BE2C (cell line): ENCODE measurements around the gene ESAM.

ENCODE experiments used
- DNase-seq: peaks from one replicate; pipeline ENCODE4 v3.0.0-alpha.2; 2020
- H3K27me3 ChIP-seq: fragments of 250-450 bp; sonication (Bioruptor Pico); 2 replicates; pipeline ENCODE4 v1.5.1; 2020; ENCODE audit warnings: mild to moderate bottlenecking
- H3K36me3 ChIP-seq: fragments of 250-450 bp; sonication (Bioruptor Pico); 2 replicates; pipeline ENCODE4 v1.5.1; 2020; ENCODE audit warnings: mild to moderate bottlenecking
- H3K4me1 ChIP-seq: fragments of 250-450 bp; sonication (Bioruptor Pico); 2 replicates; pipeline ENCODE4 v1.5.1; 2020
- H3K4me3 ChIP-seq: 2 replicates; pipeline ENCODE4 v1.5.1; 2011; ENCODE audit warnings: low read depth, low read length
- H3K9me3 ChIP-seq: fragments of 250-450 bp; sonication (Bioruptor Pico); 2 replicates; pipeline ENCODE4 v1.5.1; 2020
- TF ChIP-seq, protein P1 (sequence below): IDR thresholded peaks from 2 replicates; pipeline ENCODE4 v1.5.1; 2012; ENCODE audit warnings: mild to moderate bottlenecking, low read depth, low read length

ESAM gene

DNA sequence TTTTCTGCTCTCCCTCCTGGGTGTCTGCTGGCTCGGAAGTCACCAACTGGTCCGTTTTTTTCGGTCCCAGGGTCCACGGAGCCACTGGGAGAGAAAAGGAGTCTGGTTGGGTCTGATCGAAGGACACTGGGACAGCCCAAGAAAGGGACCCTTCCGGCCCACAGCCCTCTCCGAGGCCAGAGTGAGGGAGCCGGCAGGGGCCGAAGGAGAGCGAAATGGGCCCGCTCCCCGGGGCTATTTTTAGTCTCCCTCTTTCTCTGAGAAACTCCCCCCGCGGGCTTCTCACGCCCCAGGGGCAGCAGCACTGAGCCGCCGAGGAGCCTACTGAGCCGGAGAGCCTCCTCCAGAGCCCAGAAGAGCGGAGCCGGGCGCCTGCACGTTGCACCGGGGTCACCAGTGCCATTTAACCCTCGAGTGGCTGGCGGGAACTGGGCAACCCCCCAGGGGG lies 1.9 kb downstream of the ESAM start:
- H3K27me3 ChIP-seq, result peaks cover 71% of the 10 kb centered on the region
- H3K9me3 ChIP-seq, result no peaks in the 10 kb centered on the region
- no peak overlapping the region for H3K4me3 ChIP-seq
- TF ChIP-seq, protein P1, sequence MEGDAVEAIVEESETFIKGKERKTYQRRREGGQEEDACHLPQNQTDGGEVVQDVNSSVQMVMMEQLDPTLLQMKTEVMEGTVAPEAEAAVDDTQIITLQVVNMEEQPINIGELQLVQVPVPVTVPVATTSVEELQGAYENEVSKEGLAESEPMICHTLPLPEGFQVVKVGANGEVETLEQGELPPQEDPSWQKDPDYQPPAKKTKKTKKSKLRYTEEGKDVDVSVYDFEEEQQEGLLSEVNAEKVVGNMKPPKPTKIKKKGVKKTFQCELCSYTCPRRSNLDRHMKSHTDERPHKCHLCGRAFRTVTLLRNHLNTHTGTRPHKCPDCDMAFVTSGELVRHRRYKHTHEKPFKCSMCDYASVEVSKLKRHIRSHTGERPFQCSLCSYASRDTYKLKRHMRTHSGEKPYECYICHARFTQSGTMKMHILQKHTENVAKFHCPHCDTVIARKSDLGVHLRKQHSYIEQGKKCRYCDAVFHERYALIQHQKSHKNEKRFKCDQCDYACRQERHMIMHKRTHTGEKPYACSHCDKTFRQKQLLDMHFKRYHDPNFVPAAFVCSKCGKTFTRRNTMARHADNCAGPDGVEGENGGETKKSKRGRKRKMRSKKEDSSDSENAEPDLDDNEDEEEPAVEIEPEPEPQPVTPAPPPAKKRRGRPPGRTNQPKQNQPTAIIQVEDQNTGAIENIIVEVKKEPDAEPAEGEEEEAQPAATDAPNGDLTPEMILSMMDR, result no peak
- DNase-seq, result no peak
- H3K4me1 ChIP-seq, result no peaks in the 10 kb centered on the region
- H3K36me3 ChIP-seq, result no peaks in the 10 kb centered on the region

DNA sequence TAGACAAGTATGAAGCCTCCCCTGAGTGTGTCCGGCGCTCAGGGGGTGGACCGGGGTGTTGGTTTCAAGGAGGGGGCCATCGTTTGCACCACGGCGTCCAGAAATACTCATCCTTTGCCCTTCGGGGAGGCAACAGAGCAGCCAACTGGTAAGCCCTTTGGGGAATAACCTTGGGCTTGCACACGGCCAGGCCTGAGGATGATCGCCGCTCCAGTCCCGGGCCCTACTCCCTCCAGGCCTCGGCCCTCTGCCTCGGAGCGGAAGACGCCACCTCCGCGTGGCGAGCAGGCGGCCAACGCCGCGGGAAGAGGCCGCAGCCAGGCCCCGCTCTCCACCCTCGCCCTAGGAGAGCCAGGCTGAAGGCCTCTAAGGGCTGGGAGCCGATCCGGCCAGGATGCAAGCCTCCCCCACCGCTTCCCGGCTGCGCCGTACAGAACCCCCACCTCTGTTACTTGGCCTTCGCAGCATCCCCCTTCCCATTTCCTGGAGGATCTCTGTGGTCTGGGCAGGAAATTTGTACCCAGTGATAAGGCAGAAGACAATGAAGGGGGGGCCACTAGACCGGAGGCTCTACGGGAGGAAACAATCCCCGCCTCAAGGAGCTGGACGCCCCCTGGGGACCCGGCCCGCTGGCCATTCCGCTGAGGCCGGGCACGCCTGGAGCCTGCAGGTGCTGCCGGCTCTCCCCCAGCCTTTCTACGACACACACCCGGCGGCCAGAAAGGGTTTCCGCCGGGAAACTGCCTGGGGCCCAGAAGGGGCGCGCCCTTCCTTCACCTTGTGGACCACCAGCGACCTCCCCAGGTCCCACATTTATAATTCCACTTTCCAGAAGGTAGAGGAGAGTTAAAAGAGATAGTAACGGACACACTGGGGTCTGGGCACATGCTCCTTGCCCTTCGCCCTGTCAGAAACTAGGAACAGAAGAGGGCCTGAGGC lies 2.6 kb downstream of the ESAM start:
- no peak for DNase-seq
- Histone ChIP-seq H3K4me1 (no peaks in the 10 kb centered on the region), H3K36me3 (no peaks in the 10 kb centered on the region), H3K27me3 (peaks cover 71% of the 10 kb centered on the region), H3K4me3 (no peak overlapping the region), H3K9me3 (no peaks in the 10 kb centered on the region)
- TF ChIP-seq, protein P1, result no peak

DNA sequence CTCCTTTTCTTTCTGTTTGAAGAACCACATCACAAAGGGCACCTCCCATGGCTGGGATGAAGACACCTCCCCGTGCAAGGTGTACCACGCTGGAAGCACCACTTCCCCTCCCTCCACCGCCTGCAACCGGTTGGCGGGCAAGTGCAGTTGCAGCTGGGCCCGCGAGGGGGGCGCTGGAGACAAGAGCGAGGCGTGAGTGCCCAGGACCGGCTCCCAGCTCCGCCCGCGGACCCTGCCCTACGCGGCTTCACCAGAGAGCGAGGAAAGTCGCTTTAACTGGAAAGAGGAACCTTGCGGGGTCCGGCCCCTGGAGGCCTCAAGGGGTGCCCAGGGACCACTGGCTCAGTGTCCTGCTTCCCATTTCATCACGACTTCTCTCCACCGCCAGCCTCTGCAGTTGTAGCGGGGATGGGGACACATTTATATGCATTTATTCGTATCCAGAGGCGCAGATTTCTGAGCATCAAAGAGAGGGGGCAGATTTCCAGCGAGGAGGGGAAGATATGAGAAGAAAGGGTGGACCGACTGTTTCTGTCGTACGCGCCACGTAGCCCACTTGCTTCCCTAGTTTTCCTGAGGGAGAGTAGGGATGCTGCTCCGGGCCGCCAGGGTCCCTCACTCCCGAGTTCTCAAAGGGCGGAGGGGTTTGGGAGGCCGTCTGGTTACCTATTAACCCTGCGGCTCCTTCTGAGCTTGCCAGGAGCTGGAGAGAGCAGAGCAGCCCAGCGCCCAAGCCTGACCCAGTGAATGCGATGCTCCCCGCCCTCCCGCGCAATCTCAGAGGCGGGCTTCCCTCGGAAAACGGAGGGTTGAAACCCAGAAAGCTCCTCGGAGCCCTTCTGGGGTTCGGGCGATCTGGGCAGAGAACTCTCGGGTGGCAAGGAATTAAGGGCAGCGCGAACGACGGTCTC lies 3.5 kb downstream of the ESAM start:
- H3K4me3 ChIP-seq, result no peak overlapping the region
- peak; percentile 84 for DNase-seq
- TF ChIP-seq, protein P1, result peak; percentile 65
- H3K27me3 ChIP-seq, result peaks cover 71% of the 10 kb centered on the region
- H3K9me3 ChIP-seq, result no peaks in the 10 kb centered on the region
- H3K36me3 ChIP-seq, result no peaks in the 10 kb centered on the region
- no peaks in the 10 kb centered on the region for H3K4me1 ChIP-seq

DNA sequence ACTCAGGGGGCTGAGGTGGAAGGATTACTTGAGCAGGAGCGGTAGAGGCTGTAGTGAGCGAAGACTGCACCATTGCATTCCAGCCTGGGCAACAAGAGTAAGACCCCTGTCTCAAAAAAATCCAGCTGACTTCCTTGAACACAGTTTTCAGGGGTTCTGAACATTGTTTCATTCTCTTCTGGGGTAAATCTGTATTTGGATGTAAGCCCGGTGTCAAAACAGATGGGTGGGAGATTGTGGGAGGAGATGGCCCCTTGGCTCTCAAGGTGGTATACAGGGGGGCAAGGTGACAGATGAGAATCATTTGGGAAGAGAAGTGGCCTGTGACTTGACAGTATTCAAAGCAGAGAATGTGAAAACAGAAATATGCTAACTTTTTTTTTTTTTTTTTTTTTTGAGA lies 4.8 kb downstream of the ESAM start:
- TF ChIP-seq, protein P1, result no peak
- Histone ChIP-seq H3K4me3 (no peak overlapping the region), H3K4me1 (no peaks in the 10 kb centered on the region), H3K27me3 (peaks cover 73% of the 10 kb centered on the region), H3K9me3 (no peaks in the 10 kb centered on the region), H3K36me3 (no peaks in the 10 kb centered on the region)
- DNase-seq, result no peak

DNA sequence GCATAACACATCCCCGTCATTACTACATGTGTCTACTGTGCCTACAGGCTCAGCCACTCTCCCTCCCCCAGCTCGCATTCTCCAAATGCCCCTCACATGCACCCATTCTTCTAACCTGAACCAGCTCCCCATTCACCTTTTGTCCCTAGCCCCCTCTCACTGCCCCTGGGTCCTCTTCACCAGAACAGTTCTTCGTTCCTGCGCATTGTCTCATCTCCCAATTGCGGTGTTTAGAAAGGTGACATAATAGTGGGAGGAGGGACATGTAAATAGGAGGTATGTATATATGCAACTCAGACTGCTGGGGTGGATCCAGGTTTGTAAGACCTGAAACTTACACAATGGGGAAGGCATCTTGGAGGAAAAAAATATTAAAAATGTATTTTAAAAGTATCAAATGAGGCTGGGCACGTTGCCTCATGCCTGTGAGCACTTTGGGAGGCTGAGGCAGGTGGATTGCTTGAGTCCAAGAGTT lies 5.3 kb downstream of the ESAM start:
- TF ChIP-seq, protein P1, result no peak
- Histone ChIP-seq H3K4me1 (no peaks in the 10 kb centered on the region), H3K9me3 (no peaks in the 10 kb centered on the region), H3K4me3 (no peak overlapping the region), H3K27me3 (peaks cover 71% of the 10 kb centered on the region), H3K36me3 (no peaks in the 10 kb centered on the region)
- DNase-seq, result no peak
